ENCODE data around the gene ACLY.

ACLY gene

GRCh38 chr17:41910701-41911391 is 7.9 kb downstream of the ACLY start:
- ATAC-seq (ENCODE audit: low read depth) (no peak), DNase-seq (ENCODE audit: low spot score in 2 of 2) (no peak)
- no peaks in the 10 kb centered on the region for H3K27me3 Mint-ChIP-seq
- peaks cover 32% of the 10 kb centered on the region for H3K36me3 Mint-ChIP-seq
- H3K27ac Mint-ChIP-seq: no peak overlapping the region
- H3K4me3 Mint-ChIP-seq: no peak overlapping the region
- H3K4me1 Mint-ChIP-seq: peaks cover 19% of the 10 kb centered on the region
- H3K9me3 Mint-ChIP-seq: no peaks in the 10 kb centered on the region

GRCh38 chr17:41909088-41909487 is 9.7 kb downstream of the ACLY start:
- ATAC-seq (ENCODE audit: low read depth): no peak
- peaks cover 7% of the 10 kb centered on the region for H3K4me1 Mint-ChIP-seq
- no peak for DNase-seq (ENCODE audit: low spot score in 2 of 2)
- H3K9me3 Mint-ChIP-seq: no peaks in the 10 kb centered on the region
- H3K36me3 Mint-ChIP-seq: peaks cover 38% of the 10 kb centered on the region
- H3K27ac Mint-ChIP-seq: no peak overlapping the region
- no peak overlapping the region for H3K4me3 Mint-ChIP-seq
- H3K27me3 Mint-ChIP-seq: no peaks in the 10 kb centered on the region

- Mint-ChIP-seq H3K9me3 (no peaks in the 10 kb centered on the region), H3K36me3 (peaks cover 41% of the 10 kb centered on the region), H3K4me1 (peaks cover 4% of the 10 kb centered on the region), H3K27me3 (no peaks in the 10 kb centered on the region), H3K27ac (no peak overlapping the region), H3K4me3 (no peak overlapping the region)
- ATAC-seq (ENCODE audit: low read depth) (no peak), DNase-seq (ENCODE audit: low spot score in 2 of 2) (no peak)
Measured at GRCh38 chr17:41907633-41908539, 10.9 kb downstream of the ACLY start.

GRCh38 chr17:41907185-41907556 is 11.6 kb downstream of the ACLY start:
- Mint-ChIP-seq H3K36me3 (peaks cover 35% of the 10 kb centered on the region), H3K4me1 (no peaks in the 10 kb centered on the region), H3K27ac (no peak overlapping the region), H3K27me3 (no peaks in the 10 kb centered on the region), H3K4me3 (no peak overlapping the region), H3K9me3 (no peaks in the 10 kb centered on the region)
- DNase-seq (ENCODE audit: low spot score in 2 of 2) (no peak), ATAC-seq (ENCODE audit: low read depth) (no peak)

GRCh38 chr17:41906465-41907184 is 12.1 kb downstream of the ACLY start:
- Mint-ChIP-seq H3K4me3 (no peak overlapping the region), H3K9me3 (no peaks in the 10 kb centered on the region), H3K27ac (no peak overlapping the region), H3K4me1 (no peaks in the 10 kb centered on the region), H3K36me3 (peaks cover 39% of the 10 kb centered on the region), H3K27me3 (no peaks in the 10 kb centered on the region)
- ATAC-seq (ENCODE audit: low read depth) (no peak), DNase-seq (ENCODE audit: low spot score in 2 of 2) (no peak)

- Mint-ChIP-seq H3K27me3 (no peaks in the 10 kb centered on the region), H3K36me3 (peaks cover 46% of the 10 kb centered on the region), H3K4me3 (no peak overlapping the region), H3K27ac (no peak overlapping the region), H3K4me1 (peaks cover 2% of the 10 kb centered on the region), H3K9me3 (no peaks in the 10 kb centered on the region)
- DNase-seq (ENCODE audit: low spot score in 2 of 2): no peak
- ATAC-seq (ENCODE audit: low read depth): no peak
Measured at GRCh38 chr17:41905172-41905571, 13.6 kb downstream of the ACLY start.

- H3K9me3 Mint-ChIP-seq: no peaks in the 10 kb centered on the region
- H3K4me3 Mint-ChIP-seq: no peak overlapping the region
- H3K4me1 Mint-ChIP-seq: peaks cover 2% of the 10 kb centered on the region
- DNase-seq (ENCODE audit: low spot score in 2 of 2) (no peak), ATAC-seq (ENCODE audit: low read depth) (no peak)
- H3K27me3 Mint-ChIP-seq: no peaks in the 10 kb centered on the region
- H3K27ac Mint-ChIP-seq: no peak overlapping the region
- peaks cover 42% of the 10 kb centered on the region for H3K36me3 Mint-ChIP-seq
Measured at GRCh38 chr17:41904242-41904841, 14.4 kb downstream of the ACLY start.

- Mint-ChIP-seq H3K27me3 (no peaks in the 10 kb centered on the region), H3K9me3 (no peaks in the 10 kb centered on the region), H3K4me1 (peaks cover 2% of the 10 kb centered on the region), H3K4me3 (no peak overlapping the region), H3K27ac (no peak overlapping the region), H3K36me3 (peaks cover 39% of the 10 kb centered on the region)
- DNase-seq (ENCODE audit: low spot score in 2 of 2) (no peak), ATAC-seq (ENCODE audit: low read depth) (no peak)
Measured at GRCh38 chr17:41901646-41902045, 17.1 kb downstream of the ACLY start.

- no peak for ATAC-seq (ENCODE audit: low read depth)
- H3K4me1 Mint-ChIP-seq: peaks cover 5% of the 10 kb centered on the region
- H3K36me3 Mint-ChIP-seq: peaks cover 34% of the 10 kb centered on the region
- DNase-seq (ENCODE audit: low spot score in 2 of 2): no peak
- no peak overlapping the region for H3K27ac Mint-ChIP-seq
- H3K9me3 Mint-ChIP-seq: no peaks in the 10 kb centered on the region
- H3K4me3 Mint-ChIP-seq: no peak overlapping the region
- no peaks in the 10 kb centered on the region for H3K27me3 Mint-ChIP-seq
Measured at GRCh38 chr17:41896726-41897125, 22.0 kb downstream of the ACLY start.

- peaks cover 27% of the 10 kb centered on the region for H3K36me3 Mint-ChIP-seq
- no peak for ATAC-seq (ENCODE audit: low read depth)
- H3K4me1 Mint-ChIP-seq: peaks cover 2% of the 10 kb centered on the region
- H3K4me3 Mint-ChIP-seq: no peak overlapping the region
- H3K27ac Mint-ChIP-seq: no peak overlapping the region
- DNase-seq (ENCODE audit: low spot score in 2 of 2): no peak
- H3K27me3 Mint-ChIP-seq: no peaks in the 10 kb centered on the region
- no peaks in the 10 kb centered on the region for H3K9me3 Mint-ChIP-seq
Measured at GRCh38 chr17:41895617-41896016, 23.1 kb downstream of the ACLY start.

GRCh38 chr17:41894791-41895331 is 23.9 kb downstream of the ACLY start:
- no peak overlapping the region for H3K4me3 Mint-ChIP-seq
- H3K27ac Mint-ChIP-seq: no peak overlapping the region
- ATAC-seq (ENCODE audit: low read depth) (no peak), DNase-seq (ENCODE audit: low spot score in 2 of 2) (no peak)
- peaks cover 2% of the 10 kb centered on the region for H3K4me1 Mint-ChIP-seq
- no peaks in the 10 kb centered on the region for H3K9me3 Mint-ChIP-seq
- H3K36me3 Mint-ChIP-seq: peaks cover 25% of the 10 kb centered on the region
- no peaks in the 10 kb centered on the region for H3K27me3 Mint-ChIP-seq

GRCh38 chr17:41893384-41893783 is 25.4 kb downstream of the ACLY start:
- no peak for ATAC-seq (ENCODE audit: low read depth)

GRCh38 chr17:41892021-41892376 is 26.8 kb downstream of the ACLY start:
- Mint-ChIP-seq H3K4me1 (peaks cover 2% of the 10 kb centered on the region), H3K36me3 (peaks cover 26% of the 10 kb centered on the region), H3K9me3 (no peaks in the 10 kb centered on the region), H3K4me3 (no peak overlapping the region), H3K27ac (no peak overlapping the region), H3K27me3 (no peaks in the 10 kb centered on the region)
- ATAC-seq (ENCODE audit: low read depth) (no peak), DNase-seq (ENCODE audit: low spot score in 2 of 2) (no peak)

More at GRCh38 chr17:41893384-41893783, 25.4 kb downstream of the ACLY start:
- Mint-ChIP-seq H3K9me3 (no peaks in the 10 kb centered on the region), H3K27me3 (no peaks in the 10 kb centered on the region), H3K4me1 (peaks cover 2% of the 10 kb centered on the region), H3K36me3 (peaks cover 21% of the 10 kb centered on the region), H3K4me3 (no peak overlapping the region), H3K27ac (no peak overlapping the region)
- DNase-seq (ENCODE audit: low spot score in 2 of 2): no peak

Measured in memory B cell (primary cell).